ENCODE data around the gene RBBP8. TPM values are rescaled to one million over a fixed set of nuclear protein-coding genes. Genes with fewer than 3 reads are reported as not detected.

Gene RBBP8
- total and polyA plus RNA-seq, 4 donors, result 6.5 to 9.8 (median 7.4) TPM

Small RNAs within 50 kb of the gene (small RNA-seq; reads per million reads assigned to genes)
- gene RF00019 (not detected), gene RN7SL745P (not detected)

Other genes with a start within 250 kb of the RBBP8 start
- gene CABLES1, start 202.2 kb downstream of the RBBP8 start, total RNA-seq, result 1 to 10 TPM; 4.0 to 8.9 TPM
- gene CABLES1, start 202.2 kb downstream of the RBBP8 start, polyA plus RNA-seq, result 1 to 10 TPM; 3.3 to 4.9 TPM

Data from liver (tissue), 5 donors.